NCI-H2227 (cell line): ENCODE measurements around the gene NIPBL.
A peak's percentile ranks its signal among the peaks of the same experiment; 100 is the strongest.
"Not testable (repeated sequence)": the region's sequence is repeated elsewhere in the genome, so short reads cannot be mapped to it uniquely, and the experiment has no call there.

Source experiments
- DNase-seq: peaks from one replicate; lab custom pipeline; 2025; ENCODE audit not compliant: unreplicated experiment; lab: John Stamatoyannopoulos, UW

The NIPBL gene

GRCh38 chr5:36876299-36876964 lies at the start of gene NIPBL:
Gene NIPBL (plus strand): TSS chr5:36876769. CDS start chr5:36953697, 76,928 bp downstream.
- peak; percentile 95 for DNase-seq

GRCh38 chr5:36832274-36832673 lies 44.3 kb upstream of the NIPBL start:
- no peak for DNase-seq

GRCh38 chr5:36836831-36837230 lies 39.7 kb upstream of the NIPBL start:
- no peak for DNase-seq

DNA sequence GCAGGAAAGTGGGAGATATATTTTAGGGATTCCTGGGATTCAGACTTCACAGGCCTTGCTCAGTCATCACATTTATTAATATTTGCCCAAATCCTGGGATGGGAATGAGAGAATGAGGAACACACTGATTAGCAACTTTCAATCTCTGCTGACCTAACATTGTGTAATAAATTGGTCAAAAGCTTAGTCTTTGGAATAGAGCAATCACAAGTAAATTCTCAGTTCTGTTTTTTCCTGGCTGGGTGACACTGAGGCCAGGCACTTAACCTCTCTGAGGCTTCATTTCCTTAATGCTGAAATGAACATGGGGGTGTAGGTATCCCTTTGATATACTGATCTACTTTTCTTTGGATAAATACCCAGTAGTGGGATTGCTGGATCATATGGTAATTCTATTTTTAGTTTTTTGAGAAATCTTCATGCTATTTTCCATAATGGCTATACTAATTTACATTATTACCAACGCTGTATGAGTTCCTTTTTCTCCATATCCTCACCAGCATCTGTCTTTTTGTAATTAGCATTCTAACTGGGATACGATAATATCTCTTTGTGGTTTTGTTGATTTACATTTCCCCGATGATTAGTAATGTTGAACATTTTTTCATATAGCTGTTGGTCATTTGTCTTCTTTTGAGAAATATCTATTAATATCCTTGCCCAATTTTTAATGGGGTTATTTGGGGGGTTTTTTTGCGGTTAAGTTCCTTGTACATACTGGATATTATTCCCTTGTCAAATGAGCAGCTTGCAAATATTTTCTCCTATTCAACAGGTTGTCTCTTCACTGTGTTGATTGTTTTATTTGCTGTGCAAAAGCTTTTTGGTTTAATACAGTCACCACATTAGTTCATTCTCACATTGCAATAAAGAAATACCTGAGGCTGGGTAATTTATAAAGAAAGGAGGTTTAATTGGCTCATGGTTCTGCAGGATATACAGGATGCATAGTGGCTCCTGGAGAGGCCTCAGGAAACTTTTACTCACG lies 36.8 kb upstream of the NIPBL start:
- DNase-seq: no peak

GRCh38 chr5:36841677-36842076 lies 34.9 kb upstream of the NIPBL start:
- DNase-seq: no peak

DNA sequence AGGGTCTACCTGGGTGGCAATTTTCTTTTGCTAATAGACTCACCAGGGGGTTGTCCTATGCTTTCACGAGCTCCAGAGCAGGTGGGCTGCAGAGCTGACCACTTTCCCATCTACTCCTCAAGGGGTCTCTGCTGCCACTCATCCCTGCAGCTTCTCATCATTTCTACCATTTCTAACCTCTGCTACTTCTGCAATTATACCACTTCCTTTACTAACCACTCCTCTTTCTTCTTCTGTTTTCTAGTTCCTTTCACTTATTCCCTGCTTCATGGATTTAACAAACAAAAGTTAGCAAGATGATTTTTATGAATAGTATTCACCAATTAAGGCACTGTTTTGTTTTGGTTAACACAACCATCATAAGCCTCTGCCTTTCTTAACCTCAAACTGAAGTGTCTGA lies 34.5 kb upstream of the NIPBL start:
- no peak for DNase-seq

- DNase-seq: no peak
Observed at GRCh38 chr5:36844305-36844704, 32.3 kb upstream of the NIPBL start.

DNA sequence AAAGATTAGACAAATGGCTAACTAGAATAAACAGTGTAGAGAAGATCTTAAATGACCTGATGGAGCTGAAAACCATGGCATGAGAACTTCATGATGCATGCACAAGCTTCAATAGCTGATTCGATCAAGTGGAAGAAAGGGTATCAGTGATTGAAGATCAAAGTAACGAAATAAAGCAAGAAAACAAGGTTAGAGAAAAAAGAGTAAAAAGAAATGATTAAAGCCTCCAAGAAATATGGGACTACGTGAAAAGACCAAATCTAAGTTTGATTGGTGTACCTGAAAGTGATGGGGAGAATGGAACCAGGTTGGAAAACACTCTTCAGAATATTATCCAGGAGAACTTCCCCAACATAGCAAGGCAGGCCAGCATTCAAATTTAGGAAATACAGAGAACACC lies 28.0 kb upstream of the NIPBL start:
- not testable (repeated sequence) for DNase-seq

GRCh38 chr5:36852903-36853302 lies 23.7 kb upstream of the NIPBL start:
- DNase-seq: not testable (repeated sequence)

GRCh38 chr5:36854402-36855140 lies 22.0 kb upstream of the NIPBL start:
- no peak for DNase-seq

DNA sequence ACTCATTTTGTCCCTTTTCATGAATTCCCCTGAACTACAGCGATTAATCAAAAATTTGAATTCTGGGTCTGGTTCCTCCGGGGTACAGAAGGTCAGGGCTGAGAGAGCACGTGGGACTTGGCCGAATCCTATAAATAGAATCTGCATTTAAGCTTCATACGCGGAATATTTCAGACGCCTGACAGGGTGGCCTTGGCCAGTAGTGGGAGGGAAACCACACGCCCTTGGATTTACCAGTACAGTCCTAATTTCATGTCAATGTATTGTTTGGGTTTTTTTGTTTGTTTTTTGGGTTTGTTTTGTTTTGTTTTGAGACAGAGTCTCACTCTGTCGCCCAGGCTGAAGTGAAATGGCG lies 21.5 kb upstream of the NIPBL start:
- DNase-seq: no peak

DNA sequence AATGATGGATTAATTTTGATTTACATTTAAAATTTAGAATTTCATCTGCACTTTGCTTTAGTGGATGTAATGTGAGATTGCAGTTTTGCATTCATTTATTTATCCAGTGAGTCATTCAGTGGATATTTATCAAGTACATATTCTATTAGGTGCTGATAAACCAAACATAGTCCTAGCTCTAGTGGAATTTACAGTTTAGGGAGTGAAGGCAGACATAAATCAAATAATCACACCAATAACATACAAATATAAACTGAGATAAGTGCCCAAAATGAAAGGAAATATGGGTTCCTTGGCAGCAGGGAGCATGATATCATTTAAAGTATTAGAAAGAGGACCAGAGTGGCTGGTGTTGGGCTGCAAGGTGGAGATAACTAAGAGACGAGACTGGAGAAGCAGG lies 14.7 kb upstream of the NIPBL start:
- DNase-seq: no peak

DNA sequence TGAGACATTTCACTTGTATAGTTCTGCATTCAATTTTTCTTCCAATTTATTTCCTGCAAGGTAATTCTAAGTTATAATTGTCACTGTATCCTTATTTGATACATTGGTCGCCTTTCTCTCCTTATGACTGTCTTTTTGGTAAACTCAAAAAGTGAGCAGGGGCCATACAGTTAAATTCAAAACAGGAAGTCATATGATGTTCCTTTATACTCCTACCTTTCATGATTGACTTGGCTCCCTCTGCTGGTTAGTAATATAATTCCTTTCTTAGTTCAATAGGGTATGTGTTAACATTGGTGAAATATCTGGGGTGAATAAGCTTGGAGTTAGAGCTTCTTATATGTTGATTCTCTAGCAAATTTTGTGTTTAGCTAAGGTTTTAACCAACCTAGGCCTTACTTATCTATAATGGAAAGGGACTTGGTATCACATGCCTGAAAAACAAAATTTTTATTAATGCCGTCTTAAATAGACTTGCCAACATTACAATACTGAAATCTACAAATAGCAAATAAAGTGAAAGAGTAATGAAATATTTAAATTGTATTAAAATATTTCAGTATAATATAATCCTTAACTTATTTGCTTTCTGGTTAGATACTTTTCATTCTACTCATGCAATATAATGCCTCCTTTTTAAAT lies 6.0 kb upstream of the NIPBL start:
- DNase-seq: peak; percentile 86

DNA sequence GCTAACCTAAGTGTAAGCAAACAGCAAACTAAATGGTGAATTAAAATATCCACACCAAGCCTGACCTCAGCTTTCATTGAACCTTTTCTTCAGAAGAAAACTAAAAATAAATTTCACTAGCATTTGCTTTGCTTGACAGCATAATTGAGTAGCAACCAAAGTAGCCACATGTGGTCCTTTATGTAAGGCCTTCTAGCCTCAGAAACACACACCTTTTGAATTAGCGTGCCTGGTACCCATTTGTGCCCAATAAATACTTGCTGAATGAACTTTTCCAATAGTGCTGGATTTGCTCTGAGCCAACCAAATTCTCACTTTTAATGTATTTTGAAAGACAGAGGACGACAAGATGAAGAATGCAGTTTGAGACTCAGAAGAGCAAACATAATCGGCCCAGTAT lies 2.1 kb upstream of the NIPBL start:
- peak; percentile 65 for DNase-seq

DNA sequence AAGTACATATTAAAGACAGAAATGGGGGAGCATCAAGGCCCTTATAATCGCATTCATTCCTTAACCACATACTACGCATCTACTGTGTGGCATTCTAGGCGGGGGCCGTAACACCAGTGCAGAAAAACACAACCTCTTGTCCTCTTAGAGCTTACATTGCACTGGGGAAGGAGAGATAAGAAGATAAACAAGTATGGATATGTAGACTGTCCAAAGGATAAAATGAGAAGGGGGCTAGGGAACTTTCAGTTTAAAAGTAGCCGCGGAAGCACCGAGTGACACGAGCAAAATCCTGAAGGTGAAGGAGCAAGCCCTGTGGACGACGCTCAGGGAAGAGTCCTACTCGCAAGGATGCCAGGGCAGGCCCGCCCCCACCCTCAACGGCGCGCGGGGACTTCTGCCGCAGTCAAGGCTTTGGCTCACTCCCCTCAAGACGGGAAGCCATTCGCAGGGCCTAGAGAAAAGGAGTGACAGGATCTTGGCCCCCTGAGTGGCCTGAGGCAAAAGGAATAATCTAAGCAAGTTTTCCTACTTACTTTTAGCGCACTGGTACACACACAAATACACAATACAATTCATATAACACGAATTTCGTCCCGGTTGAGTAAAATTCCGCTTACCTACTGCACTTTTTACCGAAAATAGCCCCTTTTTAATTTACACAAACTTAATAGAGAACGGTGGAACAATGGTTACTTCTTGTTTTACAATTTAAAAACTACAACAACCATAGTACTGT lies 1.3 kb upstream of the NIPBL start:
- peak; percentile 62 for DNase-seq

GRCh38 chr5:36875790-36876298 lies 725 bp upstream of the NIPBL start:
- DNase-seq: peak; percentile 88

DNA sequence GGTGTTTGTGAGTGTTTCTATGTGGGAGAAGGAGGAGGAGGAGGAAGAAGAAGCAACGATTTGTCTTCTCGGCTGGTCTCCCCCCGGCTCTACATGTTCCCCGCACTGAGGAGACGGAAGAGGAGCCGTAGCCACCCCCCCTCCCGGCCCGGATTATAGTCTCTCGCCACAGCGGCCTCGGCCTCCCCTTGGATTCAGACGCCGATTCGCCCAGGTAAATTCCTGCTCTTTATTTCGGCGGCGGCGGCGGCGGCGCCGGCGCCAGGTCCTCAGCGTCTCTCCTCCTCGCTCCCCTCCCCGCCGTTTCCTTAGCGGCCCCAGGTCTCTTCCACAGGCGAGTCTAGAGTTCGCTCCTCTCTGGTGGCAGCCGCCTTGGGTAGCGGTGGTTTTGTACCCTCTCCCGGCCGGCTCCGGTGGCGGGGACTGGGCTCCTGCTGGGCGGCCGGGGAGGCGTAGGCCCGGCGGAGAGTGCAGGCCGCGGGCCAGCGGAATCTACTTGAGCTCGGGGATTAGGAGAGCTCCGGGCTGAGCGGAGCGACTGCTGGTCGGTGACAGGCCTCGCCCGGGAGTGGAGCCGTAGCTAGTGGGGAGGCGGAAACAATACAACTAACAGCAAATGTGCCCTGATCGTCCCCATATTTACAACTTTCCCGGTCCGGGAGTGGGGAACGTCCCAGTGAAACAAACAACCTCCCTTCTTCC lies 547 bp downstream of the NIPBL start:
- peak; percentile 79 for DNase-seq

GRCh38 chr5:36877667-36878391 lies 1.3 kb downstream of the NIPBL start:
- DNase-seq: peak; percentile 34
